ENCODE results near the gene ALDH2. TPM values are rescaled to one million over a fixed set of nuclear protein-coding genes. Genes with fewer than 3 reads are reported as not detected.

The ALDH2 gene
- total and polyA plus RNA-seq, 10 of the 15 experiments (the other 5 are each of a cell fraction or from before 2014, with no cell fraction given) = 1.4 to 16.4 (median 8.7) TPM

- in situ Hi-C loops (cut with MboI) = no loop called here
- no TSS peak for BruUV-seq (replicated peaks)
- peaks cover 67% of the 10 kb centered on the region for H3K4me1 ChIP-seq (ENCODE audit: control insufficient read depth, insufficient read depth, low read length)
- ChIA-PET CTCF (interaction anchor here (1.1 to 2.4 kb wide), 6 partner anchors 16 to 76 kb away, joined by 3 to 16 read pairs (median 4); partner anchors contain the start of genes ACAD10 and BRAP), RAD21 (ENCODE audit: unreplicated experiment) (interaction anchor here (0.6 to 3.1 kb wide), 4 partner anchors 7 to 52 kb away, joined by 3 to 12 read pairs (median 8); no protein-coding TSS in a partner anchor), POLR2A (interaction anchor here (0.6 to 7.4 kb wide), 2 partner anchors 11 to 15 kb away, joined by 3 to 46 read pairs; no protein-coding TSS in a partner anchor), SMC1A (ENCODE audit: uncharacterized antibody, unreplicated experiment) (interaction anchor here (0.6 to 2.7 kb wide), 7 partner anchors 8 to 66 kb away, joined by 3 to 15 read pairs (median 4); no protein-coding TSS in a partner anchor)
- FAIRE-seq (no peak), ATAC-seq (peak; percentile 54), DNase-seq (ENCODE audit: low read depth, low spot score) (no peak)
- 28% methylated on average over 5 of the region's 5 CpGs for WGBS (ENCODE audit: insufficient coverage, insufficient replicate concordance, low lambda C conversion rate, missing lambda C conversion rate)
- H3K4me2 ChIP-seq (ENCODE audit: control insufficient read depth, insufficient read depth) = peak overlapping the region; percentile 25
- intact Hi-C loops (cut with micrococcal nuclease; ENCODE audit: unreplicated experiment) = no loop called here
- H3K36me3 ChIP-seq (ENCODE audit: control insufficient read depth in 2 of 2, insufficient read depth in 2 of 2, low read length in 1 of 2) = no peaks in the 10 kb centered on the region
- no peaks in the 10 kb centered on the region; the same call in 1 of the 3 replicates for H3K9me3 ChIP-seq (replicated peaks; ENCODE audit: control insufficient read depth, insufficient read depth, low read length)
- H2AFZ ChIP-seq (ENCODE audit: control insufficient read depth, low read depth, low read length) = no peak overlapping the region
- peak overlapping the region; percentile 63; the same call in 1 of the 2 replicates for H3K27ac ChIP-seq (ENCODE audit: control insufficient read depth, insufficient read depth)
- H3K4me3 ChIP-seq = peak overlapping the region; percentile 25; the same call in 1 of the 2 replicates
- H3K27me3 ChIP-seq (replicated peaks in 1 of 2; ENCODE audit: control insufficient read depth in 2 of 2, insufficient read depth in 2 of 2, low read length in 1 of 2) = no peaks in the 10 kb centered on the region
- H3K79me2 ChIP-seq (ENCODE audit: control insufficient read depth, insufficient read depth, low read length) = no peaks in the 10 kb centered on the region
- no peaks in the 10 kb centered on the region for H4K20me1 ChIP-seq (ENCODE audit: control insufficient read depth, insufficient read depth)
- H3K9ac ChIP-seq (ENCODE audit: control insufficient read depth, insufficient read depth, low read length) = no peak overlapping the region
- TF ChIP-seq CTCF (IDR thresholded peaks at IDR 0.05 in 2 of 3, conservative IDR thresholded peaks at IDR 0.05 in 1 of 3; ENCODE audit: control insufficient read depth in 2 of 3, extremely low read depth in 1 of 3, insufficient read depth in 1 of 3, low read depth in 3 of 3, low read length in 3 of 3) (no peak), FOXM1 (IDR thresholded peaks at IDR 0.05; ENCODE audit: low read depth, low read length) (no peak), ZNF274 (IDR thresholded peaks at IDR 0.05; ENCODE audit: insufficient read depth, insufficient read length) (no peak), SRF (IDR thresholded peaks at IDR 0.05; ENCODE audit: low read depth in 2 of 2, low read length in 2 of 2) (no peak), NFIC (IDR thresholded peaks at IDR 0.05; ENCODE audit: low read depth, low read length) (no peak), TCF3 (IDR thresholded peaks at IDR 0.05; ENCODE audit: borderline replicate concordance, insufficient read depth, low read depth, low read length) (0 out of 2 replicates have a peak, but pooled peaks have one; percentile 70), ESRRA (IDR thresholded peaks at IDR 0.05; ENCODE audit: low read length) (no peak), RUNX3 (IDR thresholded peaks at IDR 0.05; ENCODE audit: low read length) (peak; percentile 57; the same call in 1 of the 2 replicates), SMARCA5 (IDR thresholded peaks at IDR 0.05) (no peak), BHLHE40 (IDR thresholded peaks at IDR 0.05; ENCODE audit: borderline replicate concordance in 1 of 2, low read depth in 2 of 2, low read length in 1 of 2) (no peak), LARP7 (IDR thresholded peaks at IDR 0.05) (no peak), HDGF (IDR thresholded peaks at IDR 0.05) (peak; percentile 83; the same call in 1 of the 2 replicates), POU2F2 (IDR thresholded peaks at IDR 0.05; ENCODE audit: borderline replicate concordance, low read depth, low read length) (peak; percentile 98), MEF2A (IDR thresholded peaks at IDR 0.05; ENCODE audit: insufficient read depth, low read depth, low read length) (no peak), USF2 (IDR thresholded peaks at IDR 0.05; ENCODE audit: borderline replicate concordance, low read depth, low read length) (no peak)
- TF ChIP-seq, protein P1, sequence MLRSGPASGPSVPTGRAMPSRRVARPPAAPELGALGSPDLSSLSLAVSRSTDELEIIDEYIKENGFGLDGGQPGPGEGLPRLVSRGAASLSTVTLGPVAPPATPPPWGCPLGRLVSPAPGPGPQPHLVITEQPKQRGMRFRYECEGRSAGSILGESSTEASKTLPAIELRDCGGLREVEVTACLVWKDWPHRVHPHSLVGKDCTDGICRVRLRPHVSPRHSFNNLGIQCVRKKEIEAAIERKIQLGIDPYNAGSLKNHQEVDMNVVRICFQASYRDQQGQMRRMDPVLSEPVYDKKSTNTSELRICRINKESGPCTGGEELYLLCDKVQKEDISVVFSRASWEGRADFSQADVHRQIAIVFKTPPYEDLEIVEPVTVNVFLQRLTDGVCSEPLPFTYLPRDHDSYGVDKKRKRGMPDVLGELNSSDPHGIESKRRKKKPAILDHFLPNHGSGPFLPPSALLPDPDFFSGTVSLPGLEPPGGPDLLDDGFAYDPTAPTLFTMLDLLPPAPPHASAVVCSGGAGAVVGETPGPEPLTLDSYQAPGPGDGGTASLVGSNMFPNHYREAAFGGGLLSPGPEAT (IDR thresholded peaks at IDR 0.05; ENCODE audit: low read depth) = no peak
Observed at GRCh38 chr12:111761099-111761498, 5.6 kb upstream of the ALDH2 start.

All from GM12878 (cell line).